Adrenal gland (tissue), 12 donors: ENCODE results near the gene MAP2K5. TPM values are rescaled to one million over a fixed set of nuclear protein-coding genes. Genes with fewer than 3 reads are reported as not detected.

Experiments used
- DNase-seq, 7 donors: peaks; one replicate each; pipeline ENCODE4 v3.0.0-alpha.2; 2019 to 2020
- H3K27ac ChIP-seq, 5 donors: fragments of 200-600 bp; sonication (generic) in 4 of 5; 1 replicate in 3 of 5; 2 replicates in 2 of 5; pipeline versions ENCODE4 v1.5.1 to v1.8.0; 2016 to 2020; ENCODE audit warnings: mild to moderate bottlenecking in 1 of 5
- H3K27me3 ChIP-seq: fragments of 200-600 bp; 2 replicates; pipeline ENCODE4 v1.8.0; 2021
- H3K36me3 ChIP-seq, 2 donors: fragments of 200-600 bp; replicated peaks in 1 of 2; 1 replicate in 1 of 2; 2 replicates in 1 of 2; pipeline versions ENCODE4 v1.5.1 to v1.8.0; 2018 to 2022
- H3K4me1 ChIP-seq, 2 donors: fragments of 200-600 bp; replicated peaks in 1 of 2; 1 replicate in 1 of 2; 2 replicates in 1 of 2; pipeline versions ENCODE4 v1.5.1 to v1.8.0; 2018 to 2021
- H3K4me3 ChIP-seq, 4 donors: fragments of 200-600 bp; sonication (generic) in 3 of 4; one replicate each; pipeline ENCODE4 v1.5.1; 2016 to 2018
- H3K9me3 ChIP-seq, 3 donors: fragments of 200-600 bp; sonication (generic) in 1 of 3; replicated peaks in 1 of 3; 1 replicate in 2 of 3; 2 replicates in 1 of 3; pipeline versions ENCODE4 v1.5.1 to v1.8.0; 2016 to 2021
- POLR2A ChIP-seq, 2 donors: fragments of 450-650 bp; IDR thresholded peaks; one replicate each; pipeline ENCODE4 v1.6.1; 2017; ENCODE audit warnings: antibody characterized with exemption in 2 of 2, mild to moderate bottlenecking in 2 of 2, moderate library complexity in 1 of 2
- WGBS, 4 donors: extraction: QIAGEN DNeasy Blood & Tissue Kit in 2 of 4; methylation state at CpG; one replicate each; pipeline versions ENCODE4 v1.1.5 to v1.1.7; 2013 to 2017; 5-methylcytosine and 5-hydroxymethylcytosine counted together
- intact Hi-C, 2 donors: fragments of 100-400 bp; cut with DNase I; formaldehyde crosslinking; loops; one replicate each; pipeline versions ENCODE4 v1.14.1 to v1.15.0; 2022 to 2023
- polyA plus RNA-seq, 3 donors: library from polyadenylated mRNA; stranded (reverse); fragments of 200-250 nt in 2 of 3; fragments of 350-450 nt in 1 of 3; fragmentation: Illumina TruSeq in 1 of 3; extraction: RNeasy Lipid Tissue Mini Kit (QIAGEN cat#74804) in 1 of 3; gene quantifications; one replicate each; pipeline ENCODE4 v1.2.3, GENCODE V29; 2013 to 2014
- total RNA-seq, 9 donors: library from RNA; depleted of rRNA in 4 of 9; stranded (reverse); fragments of >200 nt in 4 of 9; fragments of 120-200 nt in 1 of 9; fragmentation: NEBNext Ultra II Directional in 1 of 9; extraction: Animal tissue kit (Norgen Biotek cat#: 25700) in 1 of 9; gene quantifications; one replicate each; pipeline versions ENCODE4 v1.1.0 to v1.2.4, GENCODE V29; 2013 to 2023
- TF ChIP-seq, protein P1 (sequence below), 6 experiments: fragments of 450-650 bp in 4 of 6; fragments of 200-600 bp in 2 of 6; sonication (generic) in 1 of 6; IDR thresholded peaks; 1 replicate in 5 of 6; 2 replicates in 1 of 6; pipeline versions ENCODE4 v1.5.1 to v1.8.0; 2016 to 2021; ENCODE audit warnings: antibody characterized with exemption in 6 of 6, mild to moderate bottlenecking in 2 of 6, moderate library complexity in 1 of 6
- donor health status: healthy with polysubstance abuse.
- donor health status: Bipolar disorder and iron deficiency.
- donor health status: DM: yes; HTN: yes; CAD: no.
- donor health status: DM: no; HTN: no; CAD: no.
- donor health status: DM: no; HTN: no; CAD: no.
- donor health status: DM: yes; HTN: yes; CAD: no.

Gene MAP2K5
- total and polyA plus RNA-seq, 12 donors, result 10.3 to 33.8 (median 17.0) TPM

DNA sequence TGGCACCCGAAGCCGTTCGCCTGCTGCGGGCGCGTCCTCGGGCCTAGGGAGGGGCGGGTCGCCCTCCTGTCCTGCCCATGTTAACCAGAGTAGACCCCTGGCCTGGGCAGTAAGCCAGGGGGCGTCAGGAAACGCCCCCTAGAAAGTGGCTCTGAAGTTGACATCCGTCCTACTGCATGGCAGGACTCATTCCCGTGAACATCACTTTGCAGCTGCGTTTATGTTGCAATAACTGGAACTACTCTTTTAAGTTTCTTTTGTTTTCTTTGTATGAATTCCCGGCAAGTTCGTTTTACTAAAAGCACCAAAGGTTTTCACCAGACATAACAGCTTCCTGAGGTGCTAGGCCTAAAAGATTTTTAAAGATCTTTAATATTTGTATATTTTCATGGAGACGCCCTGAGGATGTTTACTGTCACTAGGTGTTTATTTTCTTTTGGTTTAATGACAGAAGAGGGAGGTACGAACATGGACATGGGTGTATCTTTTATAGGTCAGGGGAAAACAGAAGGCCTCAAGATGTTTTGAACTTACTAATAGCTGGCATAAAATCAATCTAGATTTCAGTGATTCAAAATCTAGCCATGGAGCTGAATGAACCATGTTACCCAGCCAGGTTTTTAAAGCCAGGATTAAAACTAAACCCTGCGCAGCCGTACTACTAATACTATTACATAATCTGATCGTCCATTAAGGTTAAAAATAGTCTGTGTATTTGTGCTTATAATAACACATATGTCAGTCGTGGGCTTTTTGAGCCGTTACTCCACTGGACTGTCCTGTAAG is 20.5 kb upstream of the MAP2K5 start:
- intact Hi-C loops, result loop anchor here in 1 of 2 donors (10.0 kb wide), 1 partner anchor 313 kb away; no protein-coding TSS in a partner anchor
- Histone ChIP-seq H3K4me3 (peak overlapping the region; percentile 52 to 97 (median 66)), H3K27ac (peak overlapping the region; percentile 80 to 98 (median 96)), H3K27me3 (no peaks in the 10 kb centered on the region), H3K36me3 (peaks cover 0 to 5% of the 10 kb centered on the region in 2 donors), H3K9me3 (no peaks in the 10 kb centered on the region), H3K4me1 (peaks cover 0 to 21% of the 10 kb centered on the region in 2 donors)
- TF ChIP-seq POLR2A (IDR thresholded peaks at IDR 0.05), result peak in 1 of 2 donors; percentile 67
- TF ChIP-seq, protein P1, sequence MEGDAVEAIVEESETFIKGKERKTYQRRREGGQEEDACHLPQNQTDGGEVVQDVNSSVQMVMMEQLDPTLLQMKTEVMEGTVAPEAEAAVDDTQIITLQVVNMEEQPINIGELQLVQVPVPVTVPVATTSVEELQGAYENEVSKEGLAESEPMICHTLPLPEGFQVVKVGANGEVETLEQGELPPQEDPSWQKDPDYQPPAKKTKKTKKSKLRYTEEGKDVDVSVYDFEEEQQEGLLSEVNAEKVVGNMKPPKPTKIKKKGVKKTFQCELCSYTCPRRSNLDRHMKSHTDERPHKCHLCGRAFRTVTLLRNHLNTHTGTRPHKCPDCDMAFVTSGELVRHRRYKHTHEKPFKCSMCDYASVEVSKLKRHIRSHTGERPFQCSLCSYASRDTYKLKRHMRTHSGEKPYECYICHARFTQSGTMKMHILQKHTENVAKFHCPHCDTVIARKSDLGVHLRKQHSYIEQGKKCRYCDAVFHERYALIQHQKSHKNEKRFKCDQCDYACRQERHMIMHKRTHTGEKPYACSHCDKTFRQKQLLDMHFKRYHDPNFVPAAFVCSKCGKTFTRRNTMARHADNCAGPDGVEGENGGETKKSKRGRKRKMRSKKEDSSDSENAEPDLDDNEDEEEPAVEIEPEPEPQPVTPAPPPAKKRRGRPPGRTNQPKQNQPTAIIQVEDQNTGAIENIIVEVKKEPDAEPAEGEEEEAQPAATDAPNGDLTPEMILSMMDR (IDR thresholded peaks at IDR 0.05), result no peak
- WGBS, 4 donors, result 0 to 3% (median 1%) methylated on average over 13 to 23 of the region's 23 CpGs
- DNase-seq, result peak in 2 of 7 donors; percentile 20 to 39

- no peak overlapping the region for H3K27ac ChIP-seq
These were observed 19.2 kb upstream of the MAP2K5 start for GRCh38 chr15:67523330-67523729.

GRCh38 chr15:67524235-67524634 is 18.3 kb upstream of the MAP2K5 start:
- Histone ChIP-seq H3K9me3 (no peaks in the 10 kb centered on the region), H3K27ac (no peak overlapping the region), H3K36me3 (peaks cover 0 to 5% of the 10 kb centered on the region in 2 donors), H3K27me3 (no peaks in the 10 kb centered on the region), H3K4me3 (no peak overlapping the region), H3K4me1 (peaks cover 0 to 21% of the 10 kb centered on the region in 2 donors)
- TF ChIP-seq, protein P1 (IDR thresholded peaks at IDR 0.05), result no peak
- TF ChIP-seq POLR2A (IDR thresholded peaks at IDR 0.05), result no peak
- no peak for DNase-seq
- intact Hi-C loops, result loop anchor here in 1 of 2 donors (10.0 kb wide), 1 partner anchor 311 kb away; no protein-coding TSS in a partner anchor

More at GRCh38 chr15:67523330-67523729, 19.2 kb upstream of the MAP2K5 start:
- DNase-seq, result no peak
- no peaks in the 10 kb centered on the region for H3K9me3 ChIP-seq
- H3K36me3 ChIP-seq, result peaks cover 0 to 5% of the 10 kb centered on the region in 2 donors
- no peaks in the 10 kb centered on the region for H3K27me3 ChIP-seq
- intact Hi-C loops, result loop anchor here in 1 of 2 donors (10.0 kb wide), 1 partner anchor 311 kb away; no protein-coding TSS in a partner anchor
- TF ChIP-seq, protein P1 (IDR thresholded peaks at IDR 0.05), result no peak
- no peak for TF ChIP-seq POLR2A (IDR thresholded peaks at IDR 0.05)
- peak overlapping the region in 1 of 4 donors; percentile 97 for H3K4me3 ChIP-seq
- WGBS, 4 donors, result 86 to 98% (median 93%) methylated on average over 1 of the region's 1 CpG
- H3K4me1 ChIP-seq, result peaks cover 0 to 21% of the 10 kb centered on the region in 2 donors

DNA sequence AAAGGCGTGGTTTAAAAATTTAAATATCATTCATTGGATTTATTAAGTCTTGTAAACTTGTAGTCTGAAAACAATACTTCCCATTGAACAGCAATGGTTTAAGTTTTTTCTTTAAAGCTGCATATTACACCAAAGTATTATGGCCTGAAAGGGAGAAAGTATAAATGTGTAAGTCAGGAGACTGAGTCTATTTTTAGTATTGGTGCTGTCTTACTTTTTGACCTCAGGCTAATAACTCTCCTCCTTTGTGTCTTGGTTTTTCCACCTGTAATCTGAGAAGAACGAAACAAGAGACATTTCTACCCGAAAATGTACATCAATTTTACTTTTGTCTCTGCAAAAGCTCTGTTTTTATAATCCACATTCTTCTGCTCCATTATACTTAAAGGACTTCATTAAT is 14.0 kb upstream of the MAP2K5 start:
- intact Hi-C loops, result loop anchor here in 1 of 2 donors (10.0 kb wide), 1 partner anchor 306 kb away; no protein-coding TSS in a partner anchor
- no peak overlapping the region for H3K4me3 ChIP-seq
- H3K9me3 ChIP-seq, result no peaks in the 10 kb centered on the region
- no peaks in the 10 kb centered on the region for H3K27me3 ChIP-seq
- H3K4me1 ChIP-seq, result peaks cover 0 to 9% of the 10 kb centered on the region in 2 donors
- peaks cover 0 to 5% of the 10 kb centered on the region in 2 donors for H3K36me3 ChIP-seq
- TF ChIP-seq, protein P1 (IDR thresholded peaks at IDR 0.05), result no peak
- TF ChIP-seq POLR2A (IDR thresholded peaks at IDR 0.05), result no peak
- DNase-seq, result no peak
- H3K27ac ChIP-seq, result no peak overlapping the region
- WGBS, 4 donors, result 94 to 95% (median 95%) methylated on average over 3 of the region's 3 CpGs
